ENCODE data around the gene TSTD1. TPM values are rescaled to one million over a fixed set of nuclear protein-coding genes. Genes with fewer than 3 reads are reported as not detected.

The TSTD1 gene
- total RNA-seq, 1 donor from 2014 or later: 12.0 TPM

Other genes with a start within 250 kb of the TSTD1 start
- gene LY9, start 242.8 kb downstream of the TSTD1 start, total RNA-seq: 0.16 TPM
- gene CD244, start 176.1 kb downstream of the TSTD1 start, total RNA-seq: 0.24 TPM
- gene ITLN1, start 153.8 kb downstream of the TSTD1 start, total RNA-seq: 0.27 TPM
- not detected for gene ITLN2, start 84.2 kb downstream of the TSTD1 start, total RNA-seq
- gene F11R, start 17.8 kb downstream of the TSTD1 start, total RNA-seq: 10.3 TPM
- 29.2 TPM for gene USF1, start 7.0 kb upstream of the TSTD1 start, total RNA-seq
- 2.6 TPM for gene ARHGAP30, start 30.9 kb upstream of the TSTD1 start, total RNA-seq
- gene NECTIN4, start 50.6 kb upstream of the TSTD1 start, total RNA-seq: not detected
- gene KLHDC9, start 59.4 kb upstream of the TSTD1 start, total RNA-seq: 10.7 TPM
- 43.1 TPM for gene PFDN2, start 79.1 kb upstream of the TSTD1 start, total RNA-seq
- gene NIT1, start 79.1 kb upstream of the TSTD1 start, total RNA-seq: 31.3 TPM
- gene DEDD, start 93.7 kb upstream of the TSTD1 start, total RNA-seq: 28.3 TPM
- gene UFC1, start 115.0 kb upstream of the TSTD1 start, total RNA-seq: 73.6 TPM
- 17.4 TPM for gene USP21, start 120.5 kb upstream of the TSTD1 start, total RNA-seq
- 12.9 TPM for gene PPOX, start 127.5 kb upstream of the TSTD1 start, total RNA-seq
- 22.2 TPM for gene B4GALT3, start 138.5 kb upstream of the TSTD1 start, total RNA-seq
- 24.0 TPM for gene ADAMTS4, start 160.1 kb upstream of the TSTD1 start, total RNA-seq
- 253 TPM for gene NDUFS2, start 163.4 kb upstream of the TSTD1 start, total RNA-seq
- gene FCER1G, start 176.3 kb upstream of the TSTD1 start, total RNA-seq: 11.4 TPM
- gene APOA2, start 184.7 kb upstream of the TSTD1 start, total RNA-seq: not detected
- 34.1 TPM for gene TOMM40L, start 187.1 kb upstream of the TSTD1 start, total RNA-seq
- not detected for gene NR1I3, start 199.2 kb upstream of the TSTD1 start, total RNA-seq
- 0.38 TPM for gene PCP4L1, start 219.8 kb upstream of the TSTD1 start, total RNA-seq